GM13977 (cell line): ENCODE results near the gene PMM2.

Experiments used
- DNase-seq: peaks from one replicate; pipeline ENCODE4 v3.0.0; 2012; ENCODE audit warnings: low spot score
- CTCF ChIP-seq: IDR thresholded peaks from 2 replicates; pipeline ENCODE4 v1.5.1; 2012; ENCODE audit warnings: mild to moderate bottlenecking, control low read depth; ENCODE audit not compliant: insufficient read depth; ENCODE audit errors: extremely low read depth, missing control alignments
- in situ Hi-C: fragments of 300-500 bp; cut with MboI; formaldehyde crosslinking; loops from one replicate; pipeline ENCODE4 v1.12.0; 2022; ENCODE audit warnings: low sequenced_read_pairs, low pct_unique_long_range_greater_than_20kb, mixed read lengths, inconsistent platforms; ENCODE audit not compliant: unreplicated experiment

The PMM2 gene

GRCh38 chr16:8863594-8864424 is 66.2 kb downstream of the PMM2 start:
- in situ Hi-C loops: no loop called here
- no peak for TF ChIP-seq CTCF
- DNase-seq: no peak

GRCh38 chr16:8864480-8865110 is 67.0 kb downstream of the PMM2 start:
- TF ChIP-seq CTCF: no peak
- no peak for DNase-seq
- in situ Hi-C loops: no loop called here

- in situ Hi-C loops: no loop called here
- no peak for DNase-seq
- TF ChIP-seq CTCF: no peak
These were observed 67.7 kb downstream of the PMM2 start for GRCh38 chr16:8865145-8865882.

- in situ Hi-C loops: no loop called here
- DNase-seq: no peak
These were observed 68.7 kb downstream of the PMM2 start for GRCh38 chr16:8866118-8866883.

GRCh38 chr16:8866884-8867215 is 69.2 kb downstream of the PMM2 start:
- TF ChIP-seq CTCF: no peak
- in situ Hi-C loops: no loop called here
- DNase-seq: no peak

More at GRCh38 chr16:8866118-8866883, 68.7 kb downstream of the PMM2 start:
- TF ChIP-seq CTCF: no peak
